T-helper 17 cell (primary cell): ENCODE results near the gene CCDC187. TPM values are rescaled to one million over a fixed set of nuclear protein-coding genes. Genes with fewer than 3 reads are reported as not detected.
"Not testable (repeated sequence)": the region's sequence is repeated elsewhere in the genome, so short reads cannot be mapped to it uniquely, and the experiment has no call there.

Experiments
- ATAC-seq: fragments of 150-1000 bp; cut with Tn5 transposase; 2 replicates; pipeline ENCODE4 v1.10.0; 2021; ENCODE audit warnings: mild to moderate bottlenecking, moderate library complexity
- DNase-seq, 3 donors: peaks; one replicate each; pipeline versions ENCODE4 v3.0.0 to v3.0.0-alpha.2; 2020 to 2021
- H3K9me3 ChIP-seq: one replicate; pipeline ENCODE4 v1.7.0; 2013; ENCODE audit warnings: low read length, mild to moderate bottlenecking; ENCODE audit not compliant: control insufficient read depth, poor library complexity, severe bottlenecking
- H3K27ac Mint-ChIP-seq: one replicate; pipeline ENCODE4 v1.8.0; 2022; ENCODE audit warnings: mild to moderate bottlenecking, moderate library complexity, mixed read lengths
- H3K27me3 Mint-ChIP-seq: one replicate; pipeline ENCODE4 v1.8.0; 2022; ENCODE audit warnings: mixed read lengths
- H3K36me3 Mint-ChIP-seq: one replicate; pipeline ENCODE4 v1.8.0; 2022; ENCODE audit warnings: low read depth, mixed read lengths
- H3K4me1 Mint-ChIP-seq: one replicate; pipeline ENCODE4 v1.8.0; 2022; ENCODE audit warnings: mild to moderate bottlenecking, mixed read lengths
- H3K4me3 Mint-ChIP-seq: one replicate; pipeline ENCODE4 v1.8.0; 2022; ENCODE audit warnings: mild to moderate bottlenecking, moderate library complexity, mixed read lengths
- total RNA-seq, 4 donors: library from RNA in 2 of 4; stranded (reverse) in 2 of 4; gene quantifications; one replicate each; pipeline ENCODE4 v1.2.3 and lab custom pipeline; 2022 to 2026

Gene CCDC187
- total RNA-seq, 2 donors from 2014 or later: 0.12 TPM; not detected in 1

DNA sequence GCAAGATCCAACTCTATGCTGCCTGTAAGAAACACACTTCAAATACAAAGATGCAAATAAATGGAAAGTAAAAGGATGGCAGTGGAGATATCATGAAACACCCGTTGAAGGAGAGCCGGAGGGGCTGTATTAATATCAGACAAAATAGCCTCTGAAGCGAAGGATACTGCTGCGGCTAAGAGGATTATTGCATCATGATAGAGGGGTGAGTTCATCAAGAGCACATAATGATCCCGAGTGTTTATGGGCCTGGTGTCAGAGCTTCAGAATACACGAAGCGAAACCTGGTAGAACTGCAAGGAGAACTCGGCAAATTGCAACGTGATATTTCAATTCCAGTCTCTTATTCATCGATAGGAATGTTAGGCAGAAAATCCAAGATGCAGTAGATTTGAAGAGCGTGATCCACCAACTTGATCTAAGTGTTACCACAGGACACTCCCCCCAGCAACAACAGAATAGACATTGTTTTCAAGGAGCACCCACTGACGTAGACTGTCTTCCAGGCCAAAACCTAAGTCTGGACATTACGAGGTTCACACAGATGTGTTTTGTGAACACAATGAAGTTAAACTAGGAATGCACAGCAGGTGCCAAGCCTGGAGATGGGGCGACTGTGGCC is 30.5 kb downstream of the CCDC187 start:
- H3K27me3 Mint-ChIP-seq: peaks cover 30% of the 10 kb centered on the region
- no peak overlapping the region for H3K4me3 Mint-ChIP-seq
- no peaks in the 10 kb centered on the region for H3K9me3 ChIP-seq
- H3K27ac Mint-ChIP-seq: no peak overlapping the region
- peaks cover 2% of the 10 kb centered on the region for H3K4me1 Mint-ChIP-seq
- DNase-seq: no peak
- H3K36me3 Mint-ChIP-seq: no peaks in the 10 kb centered on the region
- no peak for ATAC-seq

DNA sequence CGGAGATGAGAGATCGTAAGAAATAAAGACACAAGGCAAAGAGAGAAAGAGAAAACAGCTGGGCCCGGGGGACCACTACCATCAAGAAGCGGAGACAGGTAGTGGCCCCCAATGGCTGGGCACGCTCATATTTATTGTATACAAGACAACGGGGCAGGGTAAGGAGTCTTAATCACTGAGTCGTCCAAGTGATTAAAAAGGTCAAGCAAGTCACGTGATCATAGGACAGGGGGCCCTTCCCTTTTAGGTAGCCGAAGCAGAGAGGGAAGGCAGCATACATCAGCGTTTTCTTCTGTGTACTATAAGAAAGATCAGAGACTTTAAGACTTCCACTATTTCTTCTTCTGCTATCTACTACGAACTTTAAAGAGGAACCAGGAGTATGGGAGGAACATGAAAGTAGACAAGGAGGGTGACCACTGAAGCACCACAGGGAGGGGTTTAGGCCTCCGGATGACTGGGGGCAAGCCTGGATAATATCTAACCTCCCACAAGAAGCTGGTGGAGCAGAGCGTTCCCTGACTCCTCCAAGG is 33.7 kb downstream of the CCDC187 start:
- Mint-ChIP-seq H3K27ac (no peak overlapping the region), H3K4me3 (no peak overlapping the region), H3K27me3 (peaks cover 10% of the 10 kb centered on the region), H3K36me3 (no peaks in the 10 kb centered on the region), H3K4me1 (peaks cover 5% of the 10 kb centered on the region)
- DNase-seq (no peak), ATAC-seq (no peak)
- no peaks in the 10 kb centered on the region for H3K9me3 ChIP-seq

DNA sequence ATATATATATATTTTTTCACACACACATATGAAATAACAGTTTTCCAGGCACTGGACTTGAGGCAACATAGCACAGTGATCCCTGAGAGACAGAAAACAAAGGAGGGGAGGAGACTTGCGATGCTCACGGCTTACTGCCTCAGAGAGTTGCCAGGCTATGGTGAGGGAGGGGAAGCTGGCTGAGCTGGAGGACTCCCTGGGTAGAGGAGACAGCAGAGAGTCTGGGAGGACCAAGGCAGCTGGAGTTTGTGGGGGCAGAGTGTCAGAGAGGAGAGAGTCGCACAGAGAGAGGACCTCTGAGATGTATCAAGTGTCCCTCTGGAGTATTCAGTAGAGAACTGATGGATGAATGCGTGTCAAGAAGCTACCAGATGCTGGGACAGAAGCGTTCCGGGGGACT is 35.2 kb downstream of the CCDC187 start:
- Mint-ChIP-seq H3K4me1 (peaks cover 5% of the 10 kb centered on the region), H3K27ac (no peak overlapping the region), H3K27me3 (peaks cover 9% of the 10 kb centered on the region), H3K36me3 (no peaks in the 10 kb centered on the region), H3K4me3 (no peak overlapping the region)
- ATAC-seq: no peak
- DNase-seq: no peak
- no peaks in the 10 kb centered on the region for H3K9me3 ChIP-seq

DNA sequence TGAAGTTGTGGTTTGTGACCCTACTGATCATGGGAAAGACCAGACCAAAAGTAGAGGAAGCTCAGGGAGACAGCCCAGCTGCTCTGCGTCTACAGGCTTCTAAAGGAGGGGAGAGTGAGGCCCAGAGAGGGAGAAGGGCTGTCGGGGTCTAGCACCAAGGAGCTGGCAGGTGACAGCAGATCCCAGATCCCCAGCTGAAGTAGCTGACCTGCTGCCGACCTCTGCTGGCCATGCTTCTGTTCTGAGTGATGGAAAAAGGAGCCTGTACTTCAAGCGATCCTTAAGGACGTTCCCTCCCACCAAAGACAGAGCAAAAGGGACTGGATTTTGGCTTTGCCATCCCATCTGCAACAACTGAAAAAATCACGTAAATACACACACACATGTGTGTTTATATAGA is 35.6 kb downstream of the CCDC187 start:
- ATAC-seq (no peak), DNase-seq (no peak)
- H3K4me3 Mint-ChIP-seq: no peak overlapping the region
- no peaks in the 10 kb centered on the region for H3K9me3 ChIP-seq
- peaks cover 4% of the 10 kb centered on the region for H3K4me1 Mint-ChIP-seq
- H3K27me3 Mint-ChIP-seq: peaks cover 5% of the 10 kb centered on the region
- H3K36me3 Mint-ChIP-seq: no peaks in the 10 kb centered on the region
- H3K27ac Mint-ChIP-seq: no peak overlapping the region

DNA sequence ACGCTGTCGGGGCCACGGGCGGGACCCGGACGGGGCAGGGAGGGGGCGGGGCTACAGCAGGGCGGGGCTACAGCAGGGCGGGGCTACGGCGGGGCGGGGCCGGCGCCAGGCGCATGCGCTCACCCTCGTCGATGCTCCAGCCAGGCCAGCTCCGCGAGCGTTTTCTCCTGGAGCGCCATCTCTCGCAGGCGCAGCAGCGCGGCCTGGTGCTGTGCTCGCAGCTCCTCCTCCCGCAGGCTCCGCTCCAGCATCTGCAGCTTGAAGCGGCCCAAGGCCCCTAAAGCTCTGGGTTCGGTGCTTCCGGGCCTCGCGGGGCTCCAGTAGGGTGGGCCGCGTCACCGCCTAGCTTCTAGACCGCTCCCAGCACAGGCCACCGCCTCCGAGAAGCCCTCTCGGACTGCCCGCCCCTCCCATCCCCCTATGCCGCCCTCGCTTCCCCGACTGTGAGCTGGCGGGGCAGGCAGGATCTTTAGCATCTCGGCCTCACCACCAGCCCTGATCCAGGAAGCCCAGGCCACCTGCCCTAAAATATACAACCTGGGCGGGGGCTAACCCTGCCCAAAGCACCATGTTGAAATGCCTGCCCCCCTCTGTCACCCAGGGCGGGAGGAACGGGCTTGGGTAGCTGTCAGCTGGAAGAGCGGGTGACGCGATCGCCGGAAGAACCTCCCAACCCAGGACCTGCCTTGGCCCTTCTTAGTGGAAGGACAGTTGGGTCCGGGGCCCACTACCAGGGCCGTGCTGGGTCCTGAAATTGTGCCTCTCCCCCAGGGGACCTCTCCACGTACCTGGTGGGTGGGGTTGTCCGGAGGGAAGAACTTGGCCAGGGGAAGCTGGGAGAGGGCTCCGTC is 36.4 kb downstream of the CCDC187 start:
- H3K4me3 Mint-ChIP-seq: peak overlapping the region; percentile 81
- H3K27ac Mint-ChIP-seq: peak overlapping the region; percentile 51
- DNase-seq: peak; percentile 68 to 82 (median 80)
- H3K9me3 ChIP-seq: no peaks in the 10 kb centered on the region
- H3K4me1 Mint-ChIP-seq: peaks cover 4% of the 10 kb centered on the region
- ATAC-seq: peak; percentile 96
- H3K27me3 Mint-ChIP-seq: no peaks in the 10 kb centered on the region
- no peaks in the 10 kb centered on the region for H3K36me3 Mint-ChIP-seq

DNA sequence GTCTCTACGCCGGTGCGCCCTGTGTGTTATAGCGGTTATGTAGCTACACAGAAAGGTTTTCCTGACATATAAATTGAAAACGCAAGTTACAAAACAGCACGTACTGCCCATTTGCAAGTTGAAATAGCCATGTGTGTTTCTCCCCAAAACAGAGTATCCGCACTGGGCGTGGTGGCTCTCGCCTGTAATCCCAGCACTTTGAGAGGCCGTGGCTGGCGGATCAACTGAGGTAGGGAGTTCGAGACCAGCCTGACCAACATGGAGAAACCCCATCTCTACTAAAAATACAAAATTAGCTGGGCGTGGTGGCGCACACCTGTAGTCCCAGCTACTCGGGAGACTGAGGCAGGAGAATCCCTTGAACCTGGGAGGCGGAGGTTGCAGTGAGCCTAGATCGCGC is 37.3 kb downstream of the CCDC187 start:
- not testable (repeated sequence) for H3K4me1 Mint-ChIP-seq, H3K9me3 ChIP-seq, H3K27me3 Mint-ChIP-seq, DNase-seq, ATAC-seq, H3K36me3 Mint-ChIP-seq
- peak overlapping the region; percentile 81 for H3K4me3 Mint-ChIP-seq
- peak overlapping the region; percentile 69 for H3K27ac Mint-ChIP-seq

DNA sequence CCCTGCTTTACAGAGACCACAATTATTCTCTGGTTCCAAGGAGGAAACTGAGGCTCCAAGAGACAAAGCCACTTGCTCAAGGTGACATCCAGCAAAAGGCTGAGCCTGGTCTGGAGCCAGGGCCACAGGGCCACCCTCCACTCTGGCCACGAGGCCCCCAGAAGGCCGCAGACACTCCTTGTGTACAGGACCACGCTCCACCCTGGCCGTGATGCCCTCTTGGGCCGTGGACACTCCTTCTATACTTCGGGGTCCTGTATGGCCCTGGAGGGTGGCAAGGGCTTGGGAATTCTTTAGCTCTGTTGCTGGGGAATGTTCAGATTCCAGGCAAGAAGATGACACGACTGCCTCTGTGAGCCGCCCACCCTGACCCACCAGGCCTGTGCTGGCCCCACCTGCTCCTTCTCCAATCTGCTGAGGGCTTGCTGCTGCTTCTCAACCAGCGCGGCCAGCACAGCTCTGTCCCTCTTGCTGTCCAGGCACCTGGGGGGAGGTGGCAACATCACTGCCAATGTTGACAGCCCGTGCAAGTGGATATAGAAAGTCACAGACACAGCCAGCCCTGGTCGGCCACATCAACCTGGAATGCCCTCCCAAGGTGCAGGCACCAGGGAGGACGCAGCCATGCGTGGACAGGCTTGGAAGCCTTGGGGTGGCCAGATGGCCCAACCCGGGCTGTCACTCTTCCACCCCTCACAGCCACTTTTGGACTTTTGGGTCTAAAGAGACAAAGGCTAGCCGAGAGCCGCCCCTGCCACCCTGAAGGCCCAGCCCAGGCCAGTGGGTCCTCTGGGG is 38.1 kb downstream of the CCDC187 start:
- DNase-seq: no peak
- Mint-ChIP-seq H3K4me3 (no peak overlapping the region), H3K36me3 (no peaks in the 10 kb centered on the region)

DNA sequence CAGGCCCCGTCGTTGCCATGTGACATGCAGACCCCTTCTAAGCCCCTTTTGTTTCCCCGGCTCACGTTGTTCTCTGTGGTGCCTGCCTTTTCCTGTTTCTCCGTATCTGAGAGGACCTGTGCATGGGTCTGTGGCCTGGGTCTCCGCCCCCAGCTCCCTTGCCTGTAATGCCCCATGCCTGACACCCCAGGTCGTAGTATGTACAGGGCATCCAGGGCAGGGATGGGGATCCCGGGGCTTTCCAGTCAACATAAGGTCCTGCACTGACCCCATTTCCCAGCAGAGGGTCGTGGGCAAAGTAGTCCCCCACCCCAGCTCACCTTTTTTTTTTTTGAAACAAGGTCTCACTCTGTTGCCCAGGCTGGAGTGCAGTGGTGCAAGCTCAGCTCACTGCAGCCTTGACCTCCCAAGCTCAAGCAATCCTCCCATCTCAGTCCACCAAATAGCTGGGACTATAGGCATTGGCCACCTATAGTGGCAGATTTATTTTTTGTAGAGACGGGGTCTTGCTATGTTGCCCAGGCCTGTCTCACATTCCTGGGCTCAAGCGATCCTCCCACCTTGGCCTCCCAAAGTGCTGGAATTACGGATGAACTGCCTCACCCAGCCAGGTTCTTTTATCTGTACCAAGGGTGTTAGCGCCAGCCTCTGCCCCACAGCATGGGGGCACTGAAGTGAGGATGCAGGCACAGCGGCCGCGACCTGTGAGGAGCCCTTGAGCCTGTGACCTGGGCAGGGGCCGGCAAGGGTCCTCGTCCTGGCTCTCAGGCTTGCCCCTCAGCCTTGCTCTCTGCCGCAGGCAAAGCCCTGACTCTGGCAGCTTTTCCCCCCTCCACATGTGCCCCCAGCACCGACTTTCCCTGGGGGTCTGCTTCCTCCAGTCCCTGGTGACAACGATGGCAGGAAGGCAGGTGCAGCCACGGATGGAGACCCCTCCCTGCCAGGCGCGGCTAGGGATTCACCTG is 39.2 kb downstream of the CCDC187 start:
- Mint-ChIP-seq H3K4me1 (peaks cover 4% of the 10 kb centered on the region), H3K27ac (no peak overlapping the region), H3K4me3 (no peak overlapping the region), H3K36me3 (no peaks in the 10 kb centered on the region), H3K27me3 (no peaks in the 10 kb centered on the region)
- DNase-seq: no peak
- H3K9me3 ChIP-seq: no peaks in the 10 kb centered on the region
- ATAC-seq: no peak

More for the DNA sequence above, 38.1 kb downstream of the CCDC187 start:
- H3K27ac Mint-ChIP-seq: no peak overlapping the region
- H3K27me3 Mint-ChIP-seq: no peaks in the 10 kb centered on the region
- no peaks in the 10 kb centered on the region for H3K9me3 ChIP-seq
- no peak for ATAC-seq
- H3K4me1 Mint-ChIP-seq: peaks cover 4% of the 10 kb centered on the region

DNA sequence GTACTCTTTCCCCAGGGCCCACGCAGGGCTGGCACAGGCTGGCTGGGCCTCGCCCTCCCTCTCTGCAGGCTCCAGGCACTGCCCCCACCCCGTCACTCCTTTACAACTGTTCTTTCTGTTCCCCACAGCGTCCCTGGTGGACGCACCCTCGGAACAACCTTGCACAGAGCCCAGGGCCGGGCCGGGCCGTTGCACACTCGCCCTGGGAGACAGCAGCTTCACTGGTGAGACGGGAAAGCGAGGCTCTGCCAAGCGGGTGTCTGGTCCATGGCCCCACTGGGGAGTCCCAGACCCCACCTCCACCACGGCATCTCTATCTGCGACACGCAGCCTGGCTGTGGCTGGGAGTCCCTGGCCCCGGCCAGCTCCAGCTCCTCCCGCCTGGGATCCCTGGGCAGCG is 39.9 kb downstream of the CCDC187 start:
- H3K36me3 Mint-ChIP-seq: no peaks in the 10 kb centered on the region
- H3K4me1 Mint-ChIP-seq: peaks cover 4% of the 10 kb centered on the region
- no peak overlapping the region for H3K27ac Mint-ChIP-seq
- H3K9me3 ChIP-seq: no peaks in the 10 kb centered on the region
- no peak for DNase-seq
- H3K4me3 Mint-ChIP-seq: no peak overlapping the region
- no peaks in the 10 kb centered on the region for H3K27me3 Mint-ChIP-seq
- no peak for ATAC-seq

DNA sequence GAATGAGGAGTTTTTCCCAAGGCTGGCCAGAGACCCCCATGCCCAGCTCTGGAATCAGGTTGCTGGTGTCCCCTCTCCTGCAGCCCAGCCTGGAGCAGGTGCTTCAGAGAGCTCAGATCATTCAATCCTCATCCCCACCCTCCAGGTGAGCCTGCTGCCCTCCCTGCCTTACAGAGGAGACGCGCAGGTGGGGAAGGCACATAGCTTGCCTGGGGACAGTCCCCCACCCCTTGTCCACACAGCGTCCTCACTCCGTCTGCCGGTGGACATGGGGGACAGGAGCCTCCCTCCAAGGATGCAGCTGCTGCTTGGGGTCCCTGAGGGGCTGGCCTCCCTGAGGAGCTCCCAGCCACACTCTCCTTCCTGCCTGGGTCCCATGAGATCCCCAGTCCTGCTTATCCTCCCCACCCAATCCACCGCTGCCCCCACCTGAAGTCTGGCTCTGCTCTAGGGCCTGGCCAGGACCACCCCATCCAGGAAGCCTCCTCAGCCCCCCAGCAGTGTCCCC is 41.2 kb downstream of the CCDC187 start:
- DNase-seq (no peak), ATAC-seq (no peak)
- Mint-ChIP-seq H3K27ac (no peak overlapping the region), H3K27me3 (peaks cover 9% of the 10 kb centered on the region), H3K36me3 (no peaks in the 10 kb centered on the region), H3K4me1 (peaks cover 4% of the 10 kb centered on the region), H3K4me3 (no peak overlapping the region)
- H3K9me3 ChIP-seq: no peaks in the 10 kb centered on the region

DNA sequence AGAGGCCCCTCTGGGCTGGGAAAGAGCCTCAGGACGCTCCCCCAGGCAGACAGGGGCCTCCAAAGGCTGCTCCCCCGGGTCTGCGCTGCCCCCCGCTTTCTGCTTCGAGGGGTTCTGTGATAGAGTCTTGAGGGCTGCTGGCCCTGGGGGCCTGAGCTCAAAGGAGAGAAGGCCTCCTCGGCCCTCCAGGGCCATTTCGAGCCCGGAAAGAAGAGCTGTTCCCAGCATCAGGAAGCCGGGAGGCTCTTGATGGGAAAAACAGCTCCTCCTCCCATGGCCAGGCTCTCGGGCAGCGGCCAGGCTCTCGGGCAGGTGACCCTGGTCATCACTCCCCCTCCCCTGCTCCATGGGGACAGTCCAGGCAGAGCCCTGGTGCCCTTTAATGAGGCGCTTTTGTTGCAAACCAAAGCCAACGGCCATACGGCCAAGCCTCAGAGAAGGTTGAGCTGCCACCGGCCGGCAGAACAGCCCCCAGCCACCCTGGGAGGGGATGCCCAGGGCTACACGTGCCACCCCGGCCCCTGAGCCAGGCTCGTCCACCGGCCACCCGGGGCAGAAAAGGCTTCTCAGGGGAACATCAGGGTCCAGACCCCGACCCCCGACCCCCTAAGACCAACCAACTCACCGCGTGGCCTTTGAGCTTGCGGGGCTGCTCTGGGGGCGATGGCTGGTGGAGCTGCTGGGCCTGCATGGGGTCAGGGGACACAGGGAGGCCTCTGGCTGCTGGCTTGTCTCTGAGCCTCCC is 42.0 kb downstream of the CCDC187 start:
- Mint-ChIP-seq H3K27ac (no peak overlapping the region), H3K27me3 (peaks cover 9% of the 10 kb centered on the region), H3K36me3 (no peaks in the 10 kb centered on the region), H3K4me1 (no peaks in the 10 kb centered on the region), H3K4me3 (no peak overlapping the region)
- no peaks in the 10 kb centered on the region for H3K9me3 ChIP-seq
- no peak for DNase-seq
- ATAC-seq: no peak
